GM18517 (cell line): Measurements from ENCODE around the gene HOXC13.

Source experiments
- ATAC-seq: cut with Tn5 transposase; IDR thresholded peaks from one replicate; pipeline ENCODE4 v1.9.1; 2021; ENCODE audit warnings: mild to moderate bottlenecking, moderate library complexity; ENCODE audit not compliant: unreplicated experiment

Gene HOXC13

DNA sequence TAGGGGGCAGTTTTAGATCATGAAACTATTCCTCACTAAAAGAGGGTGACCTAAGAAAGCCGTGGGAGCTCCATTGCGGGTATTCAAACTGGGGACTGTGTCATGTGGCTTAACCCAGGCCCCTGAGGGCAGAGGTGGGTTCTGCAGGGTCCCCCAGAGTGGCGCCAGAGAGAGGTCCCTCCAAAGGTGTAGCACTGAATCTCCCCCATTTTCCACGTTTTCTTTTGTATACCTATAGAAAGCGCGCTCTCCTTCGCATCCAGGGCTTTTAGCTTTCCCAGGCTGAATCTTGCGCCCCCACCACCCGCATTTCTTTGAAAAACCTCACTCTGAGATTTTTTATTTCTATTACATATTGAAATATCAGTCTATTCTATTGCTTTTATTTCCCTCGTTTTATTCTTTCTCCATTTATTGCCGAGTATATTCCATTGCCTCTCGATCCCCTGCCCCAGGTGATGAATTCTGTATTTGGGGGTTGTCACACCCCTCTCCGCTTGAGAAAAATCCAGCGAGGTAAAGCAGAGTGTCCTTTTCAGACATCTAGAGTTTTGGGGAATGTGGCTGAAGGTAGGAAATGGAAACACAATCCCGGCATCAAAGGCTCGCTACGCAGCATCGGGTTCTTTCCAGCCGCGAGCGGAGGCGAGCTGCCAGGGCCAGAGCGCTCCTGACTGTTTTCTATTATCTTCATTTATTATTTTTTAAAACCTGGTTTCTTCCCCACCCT, 870 bp upstream of the HOXC13 start:
- no peak for ATAC-seq

DNA sequence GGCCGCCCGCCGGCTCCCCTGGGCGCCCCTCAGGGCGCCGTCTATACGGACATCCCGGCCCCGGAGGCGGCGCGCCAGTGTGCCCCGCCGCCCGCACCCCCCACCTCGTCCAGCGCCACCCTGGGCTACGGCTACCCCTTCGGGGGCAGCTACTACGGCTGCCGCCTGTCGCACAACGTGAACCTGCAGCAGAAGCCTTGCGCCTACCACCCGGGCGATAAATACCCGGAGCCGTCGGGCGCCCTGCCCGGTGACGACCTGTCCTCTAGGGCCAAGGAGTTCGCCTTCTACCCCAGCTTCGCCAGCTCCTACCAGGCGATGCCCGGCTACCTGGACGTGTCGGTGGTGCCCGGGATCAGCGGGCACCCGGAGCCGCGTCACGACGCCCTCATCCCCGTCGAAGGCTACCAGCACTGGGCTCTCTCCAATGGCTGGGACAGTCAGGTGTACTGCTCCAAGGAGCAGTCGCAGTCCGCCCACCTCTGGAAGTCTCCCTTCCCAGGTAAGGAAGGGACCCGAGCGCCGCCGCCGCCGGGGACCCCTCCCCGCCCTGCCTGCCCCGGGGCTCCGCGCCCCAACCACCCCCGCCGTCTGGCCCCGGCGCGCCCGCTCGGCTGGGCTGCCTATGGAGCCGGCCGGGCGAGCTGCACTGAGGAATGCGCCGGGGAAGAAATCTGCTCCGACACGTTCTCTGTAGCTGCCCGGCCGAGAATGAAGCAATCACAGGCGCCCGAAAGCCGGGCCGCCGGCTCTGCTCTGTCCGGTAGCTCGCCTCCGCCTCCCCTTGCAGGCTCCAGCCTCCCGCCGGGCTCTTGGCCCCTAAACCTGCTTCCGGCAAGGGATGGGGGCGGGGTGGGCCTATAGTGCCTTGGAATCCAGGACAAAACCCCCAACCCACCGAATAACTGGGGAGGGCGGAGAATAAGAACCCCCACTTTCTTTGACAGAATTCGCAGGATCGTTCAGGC, 794 bp downstream of the HOXC13 start:
- no peak for ATAC-seq

DNA sequence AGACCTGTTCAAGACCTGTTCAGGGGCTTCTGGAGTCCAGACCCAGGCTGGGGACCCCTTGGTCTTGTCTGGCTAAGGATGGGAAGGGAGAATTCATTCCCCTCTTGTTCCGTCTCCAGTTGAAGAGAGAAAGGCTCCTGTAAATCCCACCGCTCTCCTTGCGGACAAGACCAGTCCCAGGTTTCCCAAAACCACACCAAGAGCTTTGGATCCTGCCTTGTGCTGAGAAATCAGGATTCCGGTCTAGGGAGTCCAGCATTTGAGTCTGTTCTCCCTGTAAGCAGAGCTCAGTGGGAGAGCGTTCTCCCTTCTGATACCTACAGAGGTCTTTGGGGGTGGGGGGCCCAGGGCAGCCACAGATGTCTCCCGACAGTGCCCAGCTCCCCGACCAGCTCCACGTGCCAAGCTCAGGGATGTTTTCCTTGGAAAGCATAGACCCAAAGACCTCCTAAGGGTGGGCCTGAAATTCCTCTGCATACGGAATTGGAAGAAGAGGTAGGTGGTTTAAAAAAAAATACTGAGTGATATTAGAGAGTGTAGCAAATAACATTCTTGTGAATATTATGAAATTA, 1.9 kb downstream of the HOXC13 start:
- no peak for ATAC-seq

DNA sequence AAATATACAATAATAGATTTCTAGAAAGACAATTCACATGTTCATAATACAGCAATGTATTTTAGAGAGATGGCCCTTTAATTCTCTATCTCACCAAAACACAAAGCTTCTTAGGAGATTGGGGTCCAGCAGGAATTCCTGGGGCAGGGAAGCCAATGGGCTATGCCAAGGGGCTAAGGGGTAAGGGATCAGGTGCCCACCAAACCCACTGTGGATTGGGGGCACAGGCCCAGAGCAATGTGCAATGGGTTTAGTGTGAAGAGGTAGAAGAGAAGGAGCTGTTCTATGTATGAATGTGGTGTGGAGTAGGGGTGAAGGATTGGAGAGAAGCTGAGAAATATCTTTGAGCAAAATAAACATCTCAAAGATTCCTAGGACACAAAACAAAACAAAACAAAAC, 2.6 kb downstream of the HOXC13 start:
- no peak for ATAC-seq

DNA sequence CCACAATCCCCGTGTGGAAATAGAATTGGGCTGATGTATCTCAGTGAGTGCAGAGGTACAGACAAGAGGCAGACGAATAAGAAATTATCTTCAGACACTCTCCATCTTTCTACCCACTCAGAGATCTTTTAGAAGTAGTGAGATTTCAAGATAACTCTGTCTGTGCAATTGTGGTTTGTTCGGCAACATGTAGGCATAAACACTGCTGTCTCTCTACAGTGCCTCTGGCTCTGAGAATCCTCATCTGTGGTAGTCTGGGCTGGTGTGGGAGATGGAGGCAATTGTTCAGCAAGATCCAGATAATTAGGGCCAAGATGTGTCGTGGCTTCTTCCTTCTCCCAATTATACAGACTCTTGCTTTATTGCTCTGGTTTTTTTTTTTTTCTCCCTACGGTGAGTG, 3.1 kb downstream of the HOXC13 start:
- no peak for ATAC-seq

DNA sequence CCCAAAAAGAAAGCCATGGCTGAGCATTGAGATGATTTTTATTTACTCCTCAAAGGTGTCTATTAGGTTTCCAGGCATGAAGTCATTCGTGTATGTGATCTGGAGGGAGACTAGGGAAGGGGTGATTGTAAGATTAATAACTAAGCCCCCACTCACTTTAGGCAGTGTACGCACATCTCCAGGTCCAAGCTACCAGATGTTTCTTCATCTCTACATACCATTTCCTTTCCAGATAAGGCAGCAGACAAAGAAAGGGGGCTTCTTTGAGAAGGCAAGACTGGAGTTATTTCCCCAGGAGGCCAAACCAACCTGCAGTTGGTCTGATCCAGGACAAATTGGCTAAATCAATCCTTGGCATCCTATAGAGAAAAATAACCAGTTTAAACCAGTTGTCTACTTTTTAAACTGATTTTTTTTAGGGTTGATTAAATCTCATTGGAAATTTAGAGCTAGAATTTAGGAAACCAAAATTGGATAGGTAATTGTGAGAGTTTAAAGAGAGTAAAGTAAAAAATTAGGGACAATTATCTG, 3.9 kb downstream of the HOXC13 start:
- ATAC-seq: no peak

DNA sequence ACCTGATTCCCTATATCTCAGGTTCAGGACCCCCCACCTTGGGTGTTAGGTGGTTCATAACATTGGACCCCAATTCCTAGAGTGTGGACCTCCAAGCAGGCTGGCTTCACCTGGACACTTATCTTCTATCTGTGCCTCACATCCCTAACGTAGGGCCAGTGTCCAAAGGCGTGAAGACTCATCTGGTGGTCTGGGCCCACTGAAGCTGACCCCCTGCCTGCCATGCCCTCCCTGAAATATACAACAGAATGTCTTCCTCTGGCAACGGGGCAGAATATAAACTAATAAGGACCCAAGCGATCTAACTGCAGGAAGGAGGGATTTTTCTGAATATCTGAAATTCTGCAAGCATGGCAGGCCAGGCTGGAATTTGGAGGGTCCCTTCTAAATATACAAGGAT, 5.6 kb downstream of the HOXC13 start:
- ATAC-seq: no peak

DNA sequence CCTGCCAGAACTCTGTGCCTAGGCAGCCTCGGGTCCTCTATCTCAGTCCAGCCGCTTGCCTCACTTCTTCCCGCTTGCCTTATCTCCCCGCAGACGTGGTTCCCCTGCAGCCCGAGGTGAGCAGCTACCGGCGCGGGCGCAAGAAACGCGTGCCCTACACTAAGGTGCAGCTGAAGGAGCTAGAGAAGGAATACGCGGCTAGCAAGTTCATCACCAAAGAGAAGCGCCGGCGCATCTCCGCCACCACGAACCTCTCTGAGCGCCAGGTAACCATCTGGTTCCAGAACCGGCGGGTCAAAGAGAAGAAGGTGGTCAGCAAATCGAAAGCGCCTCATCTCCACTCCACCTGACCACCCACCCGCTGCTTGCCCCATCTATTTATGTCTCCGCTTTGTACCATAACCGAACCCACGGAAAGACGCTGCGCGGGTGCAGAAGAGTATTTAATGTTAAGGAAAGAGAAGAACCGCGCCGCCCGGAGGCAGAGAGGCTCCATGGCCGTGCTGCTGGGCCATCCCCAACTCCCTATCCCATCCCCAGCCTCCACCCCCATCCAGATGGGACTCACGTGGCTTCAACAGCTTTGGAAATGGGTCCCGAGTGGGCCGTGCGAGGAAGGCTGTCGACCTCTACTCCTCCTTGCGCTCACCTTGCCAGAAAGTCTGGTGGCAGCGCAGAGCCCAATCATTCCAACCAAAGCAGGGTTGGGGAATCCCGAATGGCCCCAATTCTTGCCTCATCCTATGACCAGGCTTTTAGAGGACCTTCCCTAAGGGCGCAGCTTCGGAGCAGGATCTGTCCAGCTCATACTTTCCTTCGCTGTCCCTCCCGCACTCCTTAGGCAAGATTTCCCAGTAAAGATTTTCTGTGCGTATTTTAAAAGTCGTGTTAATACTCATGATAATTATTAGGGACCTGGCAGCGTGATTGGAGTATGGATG, 6.5 kb downstream of the HOXC13 start:
- no peak for ATAC-seq

DNA sequence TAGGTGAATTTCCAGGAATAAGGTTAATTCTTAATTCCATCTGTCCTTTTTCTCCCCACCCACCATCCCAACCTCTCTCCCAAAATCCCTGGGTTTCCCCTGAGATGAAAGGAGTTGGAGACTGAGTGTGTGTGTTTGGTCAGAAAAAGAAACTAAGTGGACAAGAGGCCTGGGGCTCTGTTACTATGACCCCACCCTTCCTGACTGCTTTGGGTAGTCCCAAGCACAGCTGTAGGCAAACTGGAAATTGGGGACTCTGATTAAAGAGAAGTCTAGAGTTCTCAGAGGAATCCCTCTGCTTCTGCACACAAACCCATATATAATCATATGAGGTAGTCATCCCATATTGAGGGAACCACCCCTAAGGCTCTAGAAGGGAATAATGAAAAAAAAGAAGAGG, 9.1 kb downstream of the HOXC13 start:
- ATAC-seq: no peak

DNA sequence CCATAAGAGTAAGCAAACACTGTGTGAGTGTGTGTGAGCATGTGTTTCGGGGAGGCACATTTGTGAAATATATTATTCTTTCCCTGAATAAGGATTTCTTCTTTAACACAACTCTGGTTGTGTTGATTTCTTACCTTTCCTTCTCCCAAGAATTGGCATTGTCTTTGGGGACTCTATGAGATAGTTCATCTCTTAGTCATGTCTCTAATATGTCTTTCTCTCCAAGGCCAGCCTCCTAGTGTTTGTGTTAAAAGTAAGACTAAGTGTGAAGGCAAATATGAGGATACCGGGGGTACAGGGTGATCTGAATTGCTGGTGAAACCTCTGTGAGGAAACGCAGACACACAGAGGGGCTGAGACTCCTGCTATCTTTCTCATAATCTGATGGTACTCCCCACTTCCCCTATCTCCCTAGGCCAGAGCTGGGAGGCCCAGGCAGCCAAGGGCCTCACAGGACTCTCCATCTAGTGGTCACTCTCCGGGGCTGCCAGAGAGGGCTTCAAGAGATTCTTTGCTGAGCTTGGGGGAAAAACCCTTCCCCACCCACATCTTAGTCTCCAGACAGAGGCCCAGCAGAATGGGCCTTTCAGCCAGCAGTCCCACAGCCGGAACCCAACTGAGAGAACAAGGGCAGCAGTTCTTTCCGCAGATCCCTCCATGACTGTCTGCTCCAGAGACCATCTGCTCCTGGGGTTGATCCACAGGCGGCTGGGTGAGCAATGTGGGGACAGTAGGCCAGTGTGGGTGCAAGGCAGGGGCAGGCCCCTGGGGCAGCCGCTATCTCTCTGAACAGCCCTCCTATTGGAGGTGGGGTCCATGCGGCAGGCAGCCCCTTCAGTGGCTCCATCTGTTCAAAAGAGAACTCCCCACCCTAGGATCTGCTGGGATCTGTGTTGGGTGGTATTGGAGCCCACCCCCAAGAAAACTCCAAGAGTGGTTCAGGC, 10.3 kb downstream of the HOXC13 start:
- ATAC-seq: no peak

DNA sequence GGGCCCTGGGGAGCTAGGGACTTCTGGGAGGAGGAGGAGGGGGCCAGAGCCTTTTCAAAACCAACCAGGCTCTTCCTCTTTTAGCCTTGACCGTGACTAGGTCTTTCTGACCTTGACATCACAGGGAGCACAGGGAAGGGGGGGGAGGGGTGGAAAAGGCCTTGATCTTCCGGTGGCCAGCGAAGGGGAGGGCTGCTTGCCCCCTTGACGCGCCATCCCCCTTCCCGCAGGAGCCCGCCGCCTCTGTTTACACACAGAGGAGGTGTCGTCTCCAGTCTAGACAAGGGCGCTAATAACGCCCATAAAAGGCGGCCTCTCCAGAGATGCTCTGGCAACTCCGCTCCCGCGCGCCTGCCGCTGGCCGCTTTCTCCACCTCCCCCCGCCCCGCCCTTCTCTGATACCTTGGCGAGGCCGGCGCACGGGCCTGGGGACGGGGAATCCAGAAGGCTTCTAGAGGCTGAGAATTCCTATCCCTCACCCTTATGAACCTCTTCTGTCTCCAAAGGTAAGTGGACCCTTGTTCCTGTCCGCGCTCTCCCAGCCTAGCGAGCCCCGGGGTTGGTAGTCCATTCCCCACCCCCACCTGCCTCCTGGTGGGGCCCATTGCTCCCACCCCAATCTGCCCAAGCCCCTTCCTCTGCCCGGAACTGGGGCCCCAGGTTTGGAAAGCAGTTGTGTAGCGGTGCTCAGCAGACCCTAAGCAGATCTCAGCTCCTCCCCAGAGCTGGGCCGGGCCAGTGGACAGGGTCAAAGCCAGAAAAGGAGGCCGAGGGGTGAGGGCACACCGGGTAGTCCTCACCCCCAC, 11.2 kb downstream of the HOXC13 start:
- ATAC-seq: no peak

DNA sequence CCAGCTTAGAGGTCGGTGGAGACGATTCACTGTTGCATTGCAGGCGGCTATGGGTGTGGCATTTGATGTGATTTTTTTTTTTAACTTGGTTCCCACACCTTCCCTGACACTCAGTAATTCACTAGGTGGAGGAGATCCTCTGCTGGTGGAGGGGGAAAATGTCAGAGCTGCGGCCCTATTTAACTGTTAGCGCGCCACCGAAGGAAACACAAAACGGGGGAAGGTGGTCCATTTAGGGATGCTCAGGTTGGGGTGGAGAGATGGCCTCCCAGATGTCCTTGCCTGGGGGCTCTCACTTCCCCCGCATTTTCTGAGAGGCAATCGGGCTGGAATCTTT, 11.8 kb downstream of the HOXC13 start:
- ATAC-seq: no peak

DNA sequence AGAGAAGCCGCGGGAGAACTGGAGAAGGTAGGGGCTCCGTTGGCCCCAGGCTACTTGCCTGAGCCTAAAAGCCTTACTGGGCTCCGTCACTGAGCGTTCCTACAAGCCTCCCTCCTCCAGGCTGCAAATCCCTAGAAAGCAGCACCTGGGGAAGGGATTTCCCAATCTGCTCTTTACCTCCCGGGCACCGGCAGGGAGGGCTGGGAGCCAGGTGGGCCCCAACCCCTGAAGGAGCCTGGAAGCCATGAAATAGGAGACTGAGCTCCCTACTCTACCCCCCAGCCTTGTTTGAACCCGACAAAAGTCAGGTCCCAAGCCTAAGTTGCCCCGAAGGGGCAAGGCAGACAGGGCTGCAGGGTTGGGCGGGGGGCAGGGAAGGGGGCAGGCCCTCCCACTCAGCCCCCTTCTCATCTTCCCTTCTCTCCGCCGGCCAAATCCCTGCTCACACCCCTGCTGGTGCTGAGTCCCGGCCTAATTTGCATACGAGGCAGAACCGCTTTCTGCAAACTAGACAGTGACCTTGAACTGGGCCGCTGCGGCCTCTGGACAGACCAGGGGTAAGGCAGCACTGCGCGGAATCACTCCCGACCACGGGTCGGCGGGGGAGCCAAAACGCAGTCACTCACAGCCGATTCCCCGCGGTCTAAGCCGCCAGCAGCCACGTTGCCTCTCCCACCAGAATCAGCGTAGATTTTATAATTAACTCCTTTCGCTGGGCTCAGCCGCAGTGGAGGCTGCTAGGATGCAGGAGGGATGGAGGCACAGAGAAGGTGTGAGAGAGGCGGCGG, 12.4 kb downstream of the HOXC13 start:
- no peak for ATAC-seq

DNA sequence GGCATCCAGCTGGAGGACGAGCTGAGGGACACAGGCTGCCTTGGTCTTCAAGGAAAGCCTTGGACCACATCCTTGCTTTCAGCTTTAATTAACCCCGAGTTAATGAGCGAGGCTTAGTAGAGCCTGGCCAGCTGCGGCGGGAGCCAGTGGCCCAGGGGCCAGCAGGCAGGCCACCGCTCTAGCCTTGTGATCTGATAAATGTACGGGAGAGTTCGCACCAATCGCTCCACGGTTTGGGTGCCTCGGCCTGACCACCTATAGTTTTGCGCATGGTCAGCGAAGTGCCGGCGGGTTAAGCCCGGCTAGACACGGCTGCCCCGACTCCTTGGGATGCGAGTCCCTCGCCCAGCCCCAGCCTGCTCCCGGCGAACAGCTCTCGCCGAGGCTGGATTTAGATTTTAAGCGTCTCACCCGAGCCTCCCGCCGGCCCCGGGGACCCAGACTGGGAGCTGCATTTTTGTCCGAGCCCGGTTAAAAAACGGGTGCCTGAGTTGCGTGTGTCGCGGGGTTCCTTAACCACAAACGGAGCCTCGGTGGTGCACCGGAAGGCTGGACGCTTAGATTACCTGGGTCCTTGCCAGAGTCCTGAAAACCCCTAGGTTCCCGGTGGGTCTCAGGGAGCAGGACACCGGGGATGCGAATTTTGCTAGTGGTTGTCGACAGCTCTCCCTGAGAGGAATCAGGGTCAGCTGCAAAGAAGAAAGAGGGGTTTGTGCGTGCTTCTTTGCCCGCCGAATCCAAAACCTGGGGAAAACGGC, 13.1 kb downstream of the HOXC13 start:
- no peak for ATAC-seq

DNA sequence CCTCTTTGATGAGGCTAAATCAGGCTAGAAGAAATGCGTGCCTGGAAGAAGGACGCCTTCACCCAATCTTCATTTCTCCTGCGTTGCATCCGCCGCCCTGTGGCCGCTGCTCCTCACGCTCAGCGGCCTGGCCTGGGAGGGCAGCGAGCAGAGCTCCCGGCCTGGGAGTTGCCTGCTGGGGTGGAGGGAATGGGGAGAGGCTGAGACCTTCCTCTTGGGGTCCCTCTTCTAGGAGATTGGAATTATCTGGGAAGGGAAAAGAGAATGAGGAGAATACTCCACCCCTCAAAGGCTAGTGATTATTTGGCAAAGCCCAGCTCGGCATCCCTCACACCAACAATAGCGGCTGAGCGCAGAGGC, 13.7 kb downstream of the HOXC13 start:
- ATAC-seq: no peak

DNA sequence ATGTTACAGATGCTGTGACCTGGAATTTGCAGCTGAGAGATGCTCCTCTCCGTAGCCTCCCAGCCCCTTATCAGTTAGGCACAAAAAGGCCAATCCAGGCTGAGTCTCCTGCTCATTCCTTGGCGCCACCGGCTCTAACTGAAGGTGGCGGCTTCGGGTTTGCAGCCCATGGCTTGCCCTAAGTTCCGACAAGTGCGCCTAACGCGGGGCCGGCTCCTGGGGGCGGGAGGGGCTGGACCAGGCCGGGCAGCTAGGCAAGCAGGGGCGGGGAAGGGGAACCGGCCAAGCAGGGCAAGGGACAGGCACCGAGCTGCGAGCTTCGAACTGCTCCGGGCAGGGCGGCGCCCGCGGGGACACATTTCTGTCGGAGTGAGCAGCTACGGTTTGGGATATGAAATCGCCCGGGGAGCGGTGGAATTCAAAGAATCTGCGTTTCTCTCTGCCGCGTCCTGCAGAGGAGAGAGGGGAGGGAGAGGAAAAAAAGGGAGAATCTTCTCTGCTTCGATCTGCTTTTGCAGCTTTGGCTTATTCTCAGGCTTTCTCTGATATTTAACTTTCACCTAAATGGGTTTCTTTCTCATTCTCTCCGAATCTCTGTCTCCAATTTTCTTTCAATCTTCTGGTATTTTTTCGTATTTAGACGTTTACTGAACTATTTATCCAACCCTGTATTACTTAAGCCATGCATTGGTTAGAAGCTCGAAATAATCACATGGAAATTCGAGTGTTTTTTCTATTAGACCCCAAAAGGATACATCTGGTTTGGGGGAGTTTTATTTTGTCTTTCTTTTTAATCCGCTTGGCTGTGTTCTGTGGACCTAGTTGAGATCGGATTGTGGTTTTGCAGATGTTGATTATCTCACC, 14.5 kb downstream of the HOXC13 start:
- ATAC-seq: no peak
